Measurements from ENCODE around the gene DCANP1.

The DCANP1 gene

GRCh38 chr5:135444881-135445280 is 2.3 kb downstream of the DCANP1 start:
- no peak overlapping the region for H3K4me3 ChIP-seq (ENCODE audit: low read depth in 1 of 2, low read length in 2 of 2)
- peaks cover 0 to 9% of the 10 kb centered on the region in 2 donors for H3K4me1 ChIP-seq (ENCODE audit: control insufficient read depth in 1 of 2, insufficient read depth in 2 of 2, low read length in 2 of 2)
- no peaks in the 10 kb centered on the region for H3K27me3 ChIP-seq (ENCODE audit: low read depth, low read length)
- no peak overlapping the region for H3K27ac ChIP-seq (ENCODE audit: low read length)
- H3K9me3 ChIP-seq (ENCODE audit: control insufficient read depth in 1 of 2, low read length in 2 of 2) = no peaks in the 10 kb centered on the region
- no peaks in the 10 kb centered on the region for H3K36me3 ChIP-seq (ENCODE audit: control insufficient read depth in 1 of 2, insufficient read depth in 2 of 2, low read length in 2 of 2)

- Histone ChIP-seq H3K27me3 (ENCODE audit: low read depth, low read length) (no peaks in the 10 kb centered on the region), H3K4me1 (ENCODE audit: control insufficient read depth in 1 of 2, insufficient read depth in 2 of 2, low read length in 2 of 2) (peaks cover 0 to 9% of the 10 kb centered on the region in 2 donors), H3K27ac (ENCODE audit: low read length) (no peak overlapping the region), H3K9me3 (ENCODE audit: control insufficient read depth in 1 of 2, low read length in 2 of 2) (no peaks in the 10 kb centered on the region), H3K4me3 (ENCODE audit: low read depth in 1 of 2, low read length in 2 of 2) (no peak overlapping the region), H3K36me3 (ENCODE audit: control insufficient read depth in 1 of 2, insufficient read depth in 2 of 2, low read length in 2 of 2) (no peaks in the 10 kb centered on the region)
Measured at GRCh38 chr5:135444360-135444759, 2.8 kb downstream of the DCANP1 start.

- Histone ChIP-seq H3K27ac (ENCODE audit: low read length) (no peak overlapping the region), H3K4me1 (ENCODE audit: control insufficient read depth in 1 of 2, insufficient read depth in 2 of 2, low read length in 2 of 2) (peaks cover 0 to 10% of the 10 kb centered on the region in 2 donors)
Measured at GRCh38 chr5:135443161-135443960, 3.8 kb downstream of the DCANP1 start.

GRCh38 chr5:135442431-135443160 is 4.6 kb downstream of the DCANP1 start:
- no peaks in the 10 kb centered on the region for H3K36me3 ChIP-seq (ENCODE audit: control insufficient read depth in 1 of 2, insufficient read depth in 2 of 2, low read length in 2 of 2)
- peaks cover 4 to 17% of the 10 kb centered on the region in 2 donors for H3K4me1 ChIP-seq (ENCODE audit: control insufficient read depth in 1 of 2, insufficient read depth in 2 of 2, low read length in 2 of 2)
- no peaks in the 10 kb centered on the region for H3K27me3 ChIP-seq (ENCODE audit: low read depth, low read length)
- no peak overlapping the region for H3K27ac ChIP-seq (ENCODE audit: low read length)
- no peaks in the 10 kb centered on the region for H3K9me3 ChIP-seq (ENCODE audit: control insufficient read depth in 1 of 2, low read length in 2 of 2)
- H3K4me3 ChIP-seq (ENCODE audit: low read depth in 1 of 2, low read length in 2 of 2) = no peak overlapping the region

More at GRCh38 chr5:135443161-135443960, 3.8 kb downstream of the DCANP1 start:
- Histone ChIP-seq H3K9me3 (ENCODE audit: control insufficient read depth in 1 of 2, low read length in 2 of 2) (no peaks in the 10 kb centered on the region), H3K4me3 (ENCODE audit: low read depth in 1 of 2, low read length in 2 of 2) (no peak overlapping the region), H3K27me3 (ENCODE audit: low read depth, low read length) (no peaks in the 10 kb centered on the region), H3K36me3 (ENCODE audit: control insufficient read depth in 1 of 2, insufficient read depth in 2 of 2, low read length in 2 of 2) (no peaks in the 10 kb centered on the region)

- Histone ChIP-seq H3K36me3 (ENCODE audit: control insufficient read depth in 1 of 2, insufficient read depth in 2 of 2, low read length in 2 of 2) (no peaks in the 10 kb centered on the region), H3K27ac (ENCODE audit: low read length) (no peak overlapping the region), H3K27me3 (ENCODE audit: low read depth, low read length) (no peaks in the 10 kb centered on the region), H3K4me1 (ENCODE audit: control insufficient read depth in 1 of 2, insufficient read depth in 2 of 2, low read length in 2 of 2) (peaks cover 5 to 17% of the 10 kb centered on the region in 2 donors), H3K9me3 (ENCODE audit: control insufficient read depth in 1 of 2, low read length in 2 of 2) (no peaks in the 10 kb centered on the region), H3K4me3 (ENCODE audit: low read depth in 1 of 2, low read length in 2 of 2) (no peak overlapping the region)
Measured at GRCh38 chr5:135441919-135442318, 5.2 kb downstream of the DCANP1 start.

GRCh38 chr5:135441350-135441831 is 5.8 kb downstream of the DCANP1 start:
- Histone ChIP-seq H3K4me3 (ENCODE audit: low read depth in 1 of 2, low read length in 2 of 2) (no peak overlapping the region), H3K4me1 (ENCODE audit: control insufficient read depth in 1 of 2, insufficient read depth in 2 of 2, low read length in 2 of 2) (peaks cover 8 to 17% of the 10 kb centered on the region in 2 donors), H3K27me3 (ENCODE audit: low read depth, low read length) (no peaks in the 10 kb centered on the region), H3K27ac (ENCODE audit: low read length) (no peak overlapping the region), H3K36me3 (ENCODE audit: control insufficient read depth in 1 of 2, insufficient read depth in 2 of 2, low read length in 2 of 2) (no peaks in the 10 kb centered on the region), H3K9me3 (ENCODE audit: control insufficient read depth in 1 of 2, low read length in 2 of 2) (no peaks in the 10 kb centered on the region)

- H3K27me3 ChIP-seq (ENCODE audit: low read depth, low read length) = no peaks in the 10 kb centered on the region
- H3K27ac ChIP-seq (ENCODE audit: low read length) = no peak overlapping the region
- no peaks in the 10 kb centered on the region for H3K36me3 ChIP-seq (ENCODE audit: control insufficient read depth in 1 of 2, insufficient read depth in 2 of 2, low read length in 2 of 2)
- H3K4me1 ChIP-seq (ENCODE audit: control insufficient read depth in 1 of 2, insufficient read depth in 2 of 2, low read length in 2 of 2) = peaks cover 9 to 17% of the 10 kb centered on the region in 2 donors
- no peak overlapping the region for H3K4me3 ChIP-seq (ENCODE audit: low read depth in 1 of 2, low read length in 2 of 2)
- H3K9me3 ChIP-seq (ENCODE audit: control insufficient read depth in 1 of 2, low read length in 2 of 2) = no peaks in the 10 kb centered on the region
Measured at GRCh38 chr5:135440916-135441315, 6.2 kb downstream of the DCANP1 start.

GRCh38 chr5:135439231-135440205 is 7.6 kb downstream of the DCANP1 start:
- Histone ChIP-seq H3K4me1 (ENCODE audit: control insufficient read depth in 1 of 2, insufficient read depth in 2 of 2, low read length in 2 of 2) (peaks cover 9 to 17% of the 10 kb centered on the region in 2 donors), H3K4me3 (ENCODE audit: low read depth in 1 of 2, low read length in 2 of 2) (no peak overlapping the region), H3K36me3 (ENCODE audit: control insufficient read depth in 1 of 2, insufficient read depth in 2 of 2, low read length in 2 of 2) (no peaks in the 10 kb centered on the region), H3K27me3 (ENCODE audit: low read depth, low read length) (no peaks in the 10 kb centered on the region), H3K9me3 (ENCODE audit: control insufficient read depth in 1 of 2, low read length in 2 of 2) (no peaks in the 10 kb centered on the region), H3K27ac (ENCODE audit: low read length) (no peak overlapping the region)

- Histone ChIP-seq H3K9me3 (ENCODE audit: control insufficient read depth in 1 of 2, low read length in 2 of 2) (no peaks in the 10 kb centered on the region), H3K27me3 (ENCODE audit: low read depth, low read length) (no peaks in the 10 kb centered on the region), H3K4me3 (ENCODE audit: low read depth in 1 of 2, low read length in 2 of 2) (no peak overlapping the region), H3K4me1 (ENCODE audit: control insufficient read depth in 1 of 2, insufficient read depth in 2 of 2, low read length in 2 of 2) (peaks cover 9 to 16% of the 10 kb centered on the region in 2 donors), H3K27ac (ENCODE audit: low read length) (no peak overlapping the region), H3K36me3 (ENCODE audit: control insufficient read depth in 1 of 2, insufficient read depth in 2 of 2, low read length in 2 of 2) (no peaks in the 10 kb centered on the region)
Measured at GRCh38 chr5:135438636-135439221, 8.4 kb downstream of the DCANP1 start.

- Histone ChIP-seq H3K36me3 (ENCODE audit: control insufficient read depth in 1 of 2, insufficient read depth in 2 of 2, low read length in 2 of 2) (no peaks in the 10 kb centered on the region), H3K27me3 (ENCODE audit: low read depth, low read length) (no peaks in the 10 kb centered on the region), H3K9me3 (ENCODE audit: control insufficient read depth in 1 of 2, low read length in 2 of 2) (no peaks in the 10 kb centered on the region), H3K27ac (ENCODE audit: low read length) (no peak overlapping the region), H3K4me3 (ENCODE audit: low read depth in 1 of 2, low read length in 2 of 2) (no peak overlapping the region), H3K4me1 (ENCODE audit: control insufficient read depth in 1 of 2, insufficient read depth in 2 of 2, low read length in 2 of 2) (peaks cover 8 to 9% of the 10 kb centered on the region in 2 donors)
Measured at GRCh38 chr5:135437796-135438560, 9.2 kb downstream of the DCANP1 start.

Data from muscle layer of duodenum (tissue), 2 donors.